Measurements from ENCODE around the gene NMUR1. TPM values are rescaled to one million over a fixed set of nuclear protein-coding genes. Genes with fewer than 3 reads are reported as not detected.
"Not testable (repeated sequence)": the region's sequence is repeated elsewhere in the genome, so short reads cannot be mapped to it uniquely, and the experiment has no call there.

The NMUR1 gene
- total and polyA plus RNA-seq, 5 donors from 2014 or later = 0.25 to 0.90 (median 0.35) TPM

GRCh38 chr2:231571661-231572191 is 41.5 kb upstream of the NMUR1 start:
- Histone ChIP-seq H3K27me3 (ENCODE audit: control insufficient read depth, insufficient read depth, low read length) (no peaks in the 10 kb centered on the region), H3K9me3 (ENCODE audit: control insufficient read depth in 2 of 2, low read length in 2 of 2) (no peaks in the 10 kb centered on the region), H3K27ac (ENCODE audit: insufficient read depth, low read length, poor library complexity, severe bottlenecking) (no peak overlapping the region), H3K36me3 (ENCODE audit: control insufficient read depth, insufficient read depth, low read length) (no peaks in the 10 kb centered on the region), H3K4me1 (ENCODE audit: control insufficient read depth, insufficient read depth, low read length, poor library complexity, severe bottlenecking) (no peaks in the 10 kb centered on the region), H3K4me3 (ENCODE audit: low read depth, low read length) (no peak overlapping the region)
- H3K4me3 Mint-ChIP-seq = no peak overlapping the region
- DNase-seq (no peak), ATAC-seq (ENCODE audit: low read depth in 2 of 2) (no peak)
- H3K36me3 Mint-ChIP-seq = no peaks in the 10 kb centered on the region
- peaks cover 0 to 3% (median 1%) of the 10 kb centered on the region in 4 donors for H3K4me1 Mint-ChIP-seq
- H3K27ac Mint-ChIP-seq = peak overlapping the region in 1 of 3 donors; percentile 14
- peaks cover 0 to 1% (median 0%) of the 10 kb centered on the region in 7 donors for H3K9me3 Mint-ChIP-seq
- H3K27me3 Mint-ChIP-seq = peaks cover 5% of the 10 kb centered on the region

GRCh38 chr2:231570915-231571314 is 40.7 kb upstream of the NMUR1 start:
- not testable (repeated sequence) for DNase-seq; H3K27ac ChIP-seq (ENCODE audit: insufficient read depth, low read length, poor library complexity, severe bottlenecking); H3K27me3 ChIP-seq (ENCODE audit: control insufficient read depth, insufficient read depth, low read length); H3K4me3 ChIP-seq (ENCODE audit: low read depth, low read length); H3K4me1 ChIP-seq (ENCODE audit: control insufficient read depth, insufficient read depth, low read length, poor library complexity, severe bottlenecking); H3K4me1 Mint-ChIP-seq; H3K27ac Mint-ChIP-seq; H3K36me3 ChIP-seq (ENCODE audit: control insufficient read depth, insufficient read depth, low read length); H3K4me3 Mint-ChIP-seq; H3K36me3 Mint-ChIP-seq; H3K9me3 ChIP-seq (ENCODE audit: control insufficient read depth in 2 of 2, low read length in 2 of 2); H3K27me3 Mint-ChIP-seq; H3K9me3 Mint-ChIP-seq; ATAC-seq (ENCODE audit: low read depth in 2 of 2)

GRCh38 chr2:231568785-231569435 is 38.7 kb upstream of the NMUR1 start:
- no peaks in the 10 kb centered on the region for H3K27me3 ChIP-seq (ENCODE audit: control insufficient read depth, insufficient read depth, low read length)
- no peak overlapping the region for H3K4me3 ChIP-seq (ENCODE audit: low read depth, low read length)
- H3K9me3 ChIP-seq (ENCODE audit: control insufficient read depth in 2 of 2, low read length in 2 of 2) = no peaks in the 10 kb centered on the region
- H3K36me3 Mint-ChIP-seq = no peaks in the 10 kb centered on the region
- H3K27ac ChIP-seq (ENCODE audit: insufficient read depth, low read length, poor library complexity, severe bottlenecking) = no peak overlapping the region
- no peaks in the 10 kb centered on the region for H3K4me1 ChIP-seq (ENCODE audit: control insufficient read depth, insufficient read depth, low read length, poor library complexity, severe bottlenecking)
- H3K4me1 Mint-ChIP-seq = peaks cover 0 to 3% (median 1%) of the 10 kb centered on the region in 4 donors
- H3K27ac Mint-ChIP-seq = peak overlapping the region in 1 of 3 donors; percentile 17
- ATAC-seq (ENCODE audit: low read depth in 2 of 2) (no peak), DNase-seq (no peak)
- no peaks in the 10 kb centered on the region for H3K36me3 ChIP-seq (ENCODE audit: control insufficient read depth, insufficient read depth, low read length)
- H3K27me3 Mint-ChIP-seq = peaks cover 8% of the 10 kb centered on the region
- H3K4me3 Mint-ChIP-seq = no peak overlapping the region
- H3K9me3 Mint-ChIP-seq = peaks cover 0 to 1% (median 0%) of the 10 kb centered on the region in 7 donors

- Mint-ChIP-seq H3K4me1 (peaks cover 0 to 3% (median 1%) of the 10 kb centered on the region in 4 donors), H3K27ac (peak overlapping the region in 1 of 3 donors; percentile 17), H3K36me3 (no peaks in the 10 kb centered on the region), H3K4me3 (no peak overlapping the region), H3K27me3 (peaks cover 9% of the 10 kb centered on the region), H3K9me3 (peaks cover 0 to 1% (median 0%) of the 10 kb centered on the region in 7 donors)
- no peaks in the 10 kb centered on the region for H3K36me3 ChIP-seq (ENCODE audit: control insufficient read depth, insufficient read depth, low read length)
- H3K9me3 ChIP-seq (ENCODE audit: control insufficient read depth in 2 of 2, low read length in 2 of 2) = no peaks in the 10 kb centered on the region
- no peak overlapping the region for H3K4me3 ChIP-seq (ENCODE audit: low read depth, low read length)
- DNase-seq (no peak), ATAC-seq (ENCODE audit: low read depth in 2 of 2) (no peak)
- H3K27me3 ChIP-seq (ENCODE audit: control insufficient read depth, insufficient read depth, low read length) = no peaks in the 10 kb centered on the region
- no peaks in the 10 kb centered on the region for H3K4me1 ChIP-seq (ENCODE audit: control insufficient read depth, insufficient read depth, low read length, poor library complexity, severe bottlenecking)
- H3K27ac ChIP-seq (ENCODE audit: insufficient read depth, low read length, poor library complexity, severe bottlenecking) = no peak overlapping the region
These were observed 38.0 kb upstream of the NMUR1 start for GRCh38 chr2:231568098-231568784.

GRCh38 chr2:231567159-231567558 is 36.9 kb upstream of the NMUR1 start:
- Histone ChIP-seq H3K27ac (ENCODE audit: insufficient read depth, low read length, poor library complexity, severe bottlenecking) (no peak overlapping the region), H3K27me3 (ENCODE audit: control insufficient read depth, insufficient read depth, low read length) (no peaks in the 10 kb centered on the region), H3K9me3 (ENCODE audit: control insufficient read depth in 2 of 2, low read length in 2 of 2) (no peaks in the 10 kb centered on the region), H3K4me3 (ENCODE audit: low read depth, low read length) (no peak overlapping the region), H3K4me1 (ENCODE audit: control insufficient read depth, insufficient read depth, low read length, poor library complexity, severe bottlenecking) (no peaks in the 10 kb centered on the region), H3K36me3 (ENCODE audit: control insufficient read depth, insufficient read depth, low read length) (no peaks in the 10 kb centered on the region)
- H3K4me1 Mint-ChIP-seq = peaks cover 0 to 3% (median 1%) of the 10 kb centered on the region in 4 donors
- H3K4me3 Mint-ChIP-seq = no peak overlapping the region
- DNase-seq (no peak), ATAC-seq (ENCODE audit: low read depth in 2 of 2) (no peak)
- no peaks in the 10 kb centered on the region for H3K36me3 Mint-ChIP-seq
- H3K9me3 Mint-ChIP-seq = peaks cover 0 to 1% (median 0%) of the 10 kb centered on the region in 7 donors
- H3K27ac Mint-ChIP-seq = peak overlapping the region in 1 of 3 donors; percentile 43
- peaks cover 9% of the 10 kb centered on the region for H3K27me3 Mint-ChIP-seq

- peaks cover 4% of the 10 kb centered on the region for H3K27me3 Mint-ChIP-seq
- H3K4me3 Mint-ChIP-seq = no peak overlapping the region
- H3K36me3 Mint-ChIP-seq = no peaks in the 10 kb centered on the region
- H3K4me1 Mint-ChIP-seq = peaks cover 0 to 3% (median 0%) of the 10 kb centered on the region in 4 donors
- no peak overlapping the region for H3K4me3 ChIP-seq (ENCODE audit: low read depth, low read length)
- H3K27ac Mint-ChIP-seq = no peak overlapping the region
- no peaks in the 10 kb centered on the region for H3K36me3 ChIP-seq (ENCODE audit: control insufficient read depth, insufficient read depth, low read length)
- no peaks in the 10 kb centered on the region for H3K27me3 ChIP-seq (ENCODE audit: control insufficient read depth, insufficient read depth, low read length)
- DNase-seq = no peak
- no peaks in the 10 kb centered on the region for H3K9me3 ChIP-seq (ENCODE audit: control insufficient read depth in 2 of 2, low read length in 2 of 2)
- H3K9me3 Mint-ChIP-seq = peaks cover 0 to 1% (median 0%) of the 10 kb centered on the region in 7 donors
- no peaks in the 10 kb centered on the region for H3K4me1 ChIP-seq (ENCODE audit: control insufficient read depth, insufficient read depth, low read length, poor library complexity, severe bottlenecking)
- ATAC-seq (ENCODE audit: low read depth in 2 of 2) = no peak
- H3K27ac ChIP-seq (ENCODE audit: insufficient read depth, low read length, poor library complexity, severe bottlenecking) = no peak overlapping the region
These were observed 35.8 kb upstream of the NMUR1 start for GRCh38 chr2:231565887-231566594.

GRCh38 chr2:231563378-231563961 is 33.2 kb upstream of the NMUR1 start:
- Histone ChIP-seq H3K27ac (ENCODE audit: insufficient read depth, low read length, poor library complexity, severe bottlenecking) (no peak overlapping the region), H3K36me3 (ENCODE audit: control insufficient read depth, insufficient read depth, low read length) (no peaks in the 10 kb centered on the region), H3K9me3 (ENCODE audit: control insufficient read depth in 2 of 2, low read length in 2 of 2) (no peaks in the 10 kb centered on the region), H3K4me3 (ENCODE audit: low read depth, low read length) (no peak overlapping the region), H3K27me3 (ENCODE audit: control insufficient read depth, insufficient read depth, low read length) (no peaks in the 10 kb centered on the region), H3K4me1 (ENCODE audit: control insufficient read depth, insufficient read depth, low read length, poor library complexity, severe bottlenecking) (no peaks in the 10 kb centered on the region)
- no peak overlapping the region for H3K27ac Mint-ChIP-seq
- H3K9me3 Mint-ChIP-seq = no peaks in the 10 kb centered on the region
- H3K27me3 Mint-ChIP-seq = peaks cover 8% of the 10 kb centered on the region
- DNase-seq (peak in 1 of 3 donors; percentile 44), ATAC-seq (ENCODE audit: low read depth in 2 of 2) (peak in 1 of 2 donors; percentile 22)
- H3K36me3 Mint-ChIP-seq = no peaks in the 10 kb centered on the region
- H3K4me1 Mint-ChIP-seq = peaks cover 0 to under 1% (median 0%) of the 10 kb centered on the region in 4 donors
- H3K4me3 Mint-ChIP-seq = no peak overlapping the region

Measured in CD4-positive, CD25-positive, alpha-beta regulatory T cell (primary cell).